NK-92 (cell line): Measurements from ENCODE around the gene MAPK1.
"Not testable (repeated sequence)": the region's sequence is repeated elsewhere in the genome, so short reads cannot be mapped to it uniquely, and the experiment has no call there.

ENCODE experiments used
- DNase-seq: peaks from one replicate; lab custom pipeline; 2025; ENCODE audit not compliant: unreplicated experiment; lab: John Stamatoyannopoulos, UW

The MAPK1 gene

DNA sequence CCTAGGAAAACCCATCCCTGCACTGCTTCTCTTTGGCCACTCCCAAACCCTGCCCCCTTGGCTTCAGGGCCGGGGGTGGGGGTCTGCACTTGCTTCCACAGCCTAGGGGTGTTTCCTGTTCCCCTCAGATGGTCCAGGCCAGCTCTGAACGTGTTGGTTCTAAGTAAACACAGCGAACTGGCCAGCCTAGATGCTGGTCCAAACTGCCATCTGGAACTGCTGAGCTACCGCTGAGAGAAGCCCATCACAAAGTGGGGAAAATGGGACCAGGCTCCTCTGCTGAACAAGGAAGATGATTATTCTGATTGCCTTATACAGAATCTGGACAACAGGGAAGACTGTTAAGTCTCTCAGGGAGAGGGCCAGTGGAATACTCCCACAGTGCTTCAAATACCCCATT lies 108.4 kb downstream of the MAPK1 start:
- DNase-seq = no peak

DNA sequence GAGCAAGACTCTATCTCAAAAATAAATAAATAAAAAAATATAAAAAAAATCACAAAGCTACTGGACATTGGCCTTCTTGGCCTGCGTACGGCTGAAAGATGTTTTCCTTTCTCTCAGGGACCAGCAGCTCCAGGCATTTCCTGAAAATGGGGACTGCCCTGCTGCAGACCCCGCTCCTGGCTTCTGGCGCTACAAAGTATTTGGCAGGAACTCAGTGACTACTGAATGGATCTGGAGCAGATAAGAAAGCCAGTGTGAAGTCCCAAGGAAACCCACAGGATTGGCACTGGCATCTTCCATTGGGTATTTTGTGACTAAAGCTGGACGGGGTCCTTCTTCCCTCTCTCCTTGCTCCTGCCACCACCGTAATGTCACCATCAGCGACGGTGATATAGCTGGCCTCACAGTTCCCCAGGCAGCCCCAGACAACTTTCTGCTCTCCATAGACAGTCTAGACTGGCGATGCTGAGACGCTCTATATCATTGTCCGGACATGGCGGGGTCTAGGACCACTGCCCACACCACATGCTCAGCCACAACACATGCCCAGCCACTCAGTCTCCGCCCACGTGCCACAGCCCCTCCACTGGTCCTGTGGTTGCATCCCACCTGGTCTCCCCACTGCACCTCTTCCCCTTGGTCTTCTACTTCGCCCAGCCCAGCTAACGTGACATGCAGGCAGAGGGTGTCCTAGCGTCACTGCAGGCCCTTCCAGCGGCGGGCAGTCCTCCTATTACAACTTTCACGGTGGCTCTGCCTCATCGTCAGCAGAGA lies 109.2 kb downstream of the MAPK1 start:
- DNase-seq = no peak

DNA sequence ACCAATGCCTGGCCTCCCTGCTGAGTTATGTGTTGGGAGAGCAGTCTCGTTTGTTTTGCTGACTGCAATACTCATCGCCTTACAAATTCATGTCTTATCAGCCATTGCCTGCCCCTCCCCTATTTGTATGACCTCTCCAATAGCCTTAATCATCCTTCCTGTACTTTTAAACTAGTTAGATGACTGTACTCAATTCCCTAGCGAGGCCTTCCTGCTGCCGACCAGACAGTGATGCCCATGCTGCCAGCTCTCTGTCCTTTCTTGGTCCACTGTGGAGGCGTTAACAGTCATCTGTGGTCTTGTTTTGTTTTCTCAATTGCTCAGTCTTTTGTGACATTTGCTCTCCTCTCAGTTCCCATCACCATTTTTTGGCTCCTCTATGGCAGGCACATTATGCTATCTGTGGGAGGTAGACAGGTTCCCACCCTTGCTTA lies 111.6 kb downstream of the MAPK1 start:
- no peak for DNase-seq

DNA sequence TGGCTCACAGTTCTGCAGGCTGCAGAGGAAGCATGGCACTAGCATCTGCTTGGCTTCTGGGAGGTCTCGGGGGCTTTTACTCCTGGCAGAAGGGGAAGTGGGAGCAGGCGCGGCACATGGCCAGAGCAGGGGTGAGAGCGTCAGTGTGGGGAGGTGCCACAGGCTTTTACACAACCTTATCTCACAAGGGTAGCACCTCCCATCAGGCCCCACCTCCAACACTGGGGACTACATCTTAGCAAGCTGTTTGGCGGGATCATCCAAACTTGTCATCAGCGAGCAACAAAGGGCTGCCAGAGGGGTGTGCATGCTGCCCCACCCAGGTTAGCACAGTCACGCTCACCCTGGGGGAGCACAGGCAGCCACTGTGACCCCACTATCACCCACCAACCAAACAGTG lies 112.9 kb downstream of the MAPK1 start:
- no peak for DNase-seq

DNA sequence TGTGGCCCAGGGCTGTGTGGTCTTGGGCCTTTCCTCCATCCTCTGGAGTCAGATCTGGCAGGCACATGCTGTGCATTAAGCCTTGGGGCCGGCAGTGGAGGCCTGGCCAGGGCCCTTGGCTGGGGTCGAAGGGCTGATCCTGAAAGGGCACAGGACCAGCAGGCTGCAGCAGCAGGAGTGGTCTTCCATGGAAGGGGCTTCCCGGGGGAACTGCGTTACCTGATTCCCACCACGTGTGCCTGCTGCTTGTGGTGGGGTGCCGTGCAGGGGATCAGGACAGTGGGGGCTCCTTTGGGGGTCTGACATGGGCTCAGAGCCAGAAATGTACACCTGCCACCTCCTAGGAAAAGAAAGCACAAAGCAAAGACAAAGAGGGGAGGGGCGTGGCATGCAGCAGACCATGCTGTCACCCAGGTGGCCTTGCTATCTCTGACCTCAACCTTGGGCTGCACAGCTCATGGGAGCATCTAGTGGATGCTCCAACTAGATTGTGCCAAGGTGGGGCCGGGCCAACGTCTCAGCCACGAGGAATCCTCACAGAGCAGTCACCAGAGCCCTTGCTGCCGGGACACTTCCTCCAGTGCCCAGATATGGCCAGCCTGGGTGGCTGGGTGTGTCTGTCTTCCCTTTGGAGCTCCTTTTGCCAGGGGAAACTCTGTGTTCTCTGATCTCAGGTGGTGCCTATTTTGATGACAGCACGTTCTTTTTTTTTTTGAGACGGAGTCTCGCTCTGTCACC lies 113.9 kb downstream of the MAPK1 start:
- no peak for DNase-seq

DNA sequence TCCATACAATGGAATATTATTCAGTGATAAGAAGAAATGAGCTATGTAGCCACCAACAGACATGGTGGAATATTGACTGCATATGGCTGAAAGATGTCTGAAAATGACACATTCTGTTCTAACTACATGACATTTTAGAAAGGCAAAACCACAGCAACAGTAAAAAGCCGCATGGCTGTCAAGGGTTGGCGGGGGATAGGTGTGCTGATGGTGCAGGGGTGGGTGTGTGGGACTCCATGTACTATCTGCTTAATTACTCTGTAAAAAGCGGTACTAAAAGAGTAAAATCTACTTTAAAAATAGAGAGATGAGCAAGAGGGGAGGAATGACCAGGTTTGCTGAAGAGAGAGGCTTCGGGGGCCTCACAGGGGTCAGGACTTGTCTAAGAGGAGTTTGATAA lies 115.2 kb downstream of the MAPK1 start:
- DNase-seq = no peak

DNA sequence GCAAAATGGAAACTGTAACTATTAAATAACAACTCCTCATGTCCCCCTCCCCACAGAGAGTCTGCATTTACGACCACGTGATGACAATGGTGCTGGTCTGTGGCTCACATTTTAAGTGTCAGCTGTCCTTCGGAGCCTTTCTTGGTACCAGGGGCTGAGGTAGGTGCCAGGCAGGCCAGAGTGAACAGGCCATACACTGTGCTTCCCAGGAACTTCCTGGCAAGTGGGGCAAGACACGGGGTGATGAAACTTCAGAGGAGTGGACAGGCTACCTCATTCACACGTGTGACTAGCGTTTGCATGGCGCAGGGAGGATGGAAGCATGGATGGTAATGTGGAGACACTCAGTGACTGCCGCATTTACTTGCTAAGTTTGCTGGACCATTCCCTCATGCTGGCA lies 121.5 kb downstream of the MAPK1 start:
- DNase-seq = no peak

DNA sequence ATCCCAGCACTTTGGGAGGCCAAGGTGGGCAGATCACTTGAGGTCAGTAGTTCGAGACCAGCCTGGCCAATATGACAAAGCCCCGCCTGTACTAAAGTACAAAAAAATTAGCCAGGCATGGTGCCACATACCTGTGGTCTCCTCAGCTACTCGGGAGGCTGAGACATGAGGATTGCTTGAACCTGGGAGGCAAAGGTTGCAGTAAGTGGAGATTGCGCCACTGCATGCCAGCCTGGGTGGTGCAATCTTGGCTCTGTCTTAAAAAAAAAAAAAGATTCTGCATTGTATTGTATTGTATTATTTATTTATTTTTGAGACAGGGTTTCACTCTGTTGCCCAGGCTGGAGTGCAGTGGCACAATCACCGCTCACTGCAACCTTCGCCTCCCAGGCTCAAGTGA lies 122.5 kb downstream of the MAPK1 start:
- DNase-seq = not testable (repeated sequence)

DNA sequence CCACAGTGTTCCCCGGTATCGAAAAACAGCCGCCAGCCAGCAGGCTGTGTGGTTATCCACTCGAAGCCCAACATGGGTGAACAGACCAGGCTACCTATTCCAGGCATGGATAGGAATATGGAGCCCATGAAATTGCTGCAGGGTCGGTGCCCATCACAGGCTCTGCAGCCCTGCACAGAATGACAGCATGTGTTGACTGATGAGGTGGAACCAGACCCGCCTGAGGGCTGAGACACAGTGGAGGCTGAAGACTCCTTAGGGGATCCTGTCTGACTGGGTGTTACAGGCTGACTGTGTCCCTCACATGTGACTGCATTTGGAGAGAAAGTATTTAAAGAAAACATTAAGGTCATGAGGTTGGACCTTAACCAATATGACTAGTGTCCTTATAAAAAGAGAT lies 125.7 kb downstream of the MAPK1 start:
- no peak for DNase-seq

DNA sequence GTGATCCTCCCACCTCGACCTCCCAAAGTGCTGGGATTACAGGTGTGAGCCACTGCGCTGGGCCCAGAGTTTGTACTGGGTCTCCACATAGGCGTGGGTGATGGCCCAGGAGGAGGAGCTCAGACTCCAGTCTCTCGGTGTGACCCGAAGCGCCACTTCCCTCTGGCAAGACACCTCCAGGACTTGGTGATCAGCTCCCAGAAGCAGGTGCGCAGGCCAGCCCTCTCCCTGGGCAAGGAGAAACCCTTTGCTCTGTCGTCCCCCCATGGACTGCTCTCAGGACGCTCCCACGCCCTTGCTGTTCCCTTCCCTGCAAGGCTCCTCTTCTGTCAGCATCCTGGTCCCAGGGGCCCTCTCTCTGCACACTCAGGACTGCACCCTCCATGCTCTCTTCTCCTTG lies 126.4 kb downstream of the MAPK1 start:
- DNase-seq = no peak

DNA sequence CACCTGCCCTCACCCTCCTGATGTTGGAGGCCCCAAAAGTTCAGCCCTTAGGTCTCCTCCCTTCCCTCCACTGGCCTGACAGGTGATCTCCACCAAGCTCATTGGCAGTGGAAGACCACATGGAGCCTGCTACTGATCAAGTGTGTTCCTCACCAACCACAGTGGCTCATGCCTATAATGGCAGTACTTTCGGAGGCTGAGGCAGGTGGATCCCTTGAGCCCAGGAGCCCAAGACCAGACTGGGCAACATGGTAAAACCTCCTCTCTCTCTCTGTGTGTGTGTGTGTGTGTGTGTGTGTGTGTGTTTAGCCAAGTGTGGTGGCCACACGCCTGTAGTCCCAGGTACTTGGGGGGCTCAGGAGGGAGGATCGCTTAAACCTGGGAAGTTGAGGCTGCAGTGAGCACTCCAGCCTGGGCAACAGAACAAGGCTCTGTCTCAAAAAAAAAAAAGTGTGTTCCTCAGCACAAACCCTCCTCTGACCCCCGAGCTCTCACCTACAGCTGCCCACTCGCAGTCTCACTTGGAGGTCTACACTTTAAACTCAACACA lies 127.5 kb downstream of the MAPK1 start:
- DNase-seq = no peak

DNA sequence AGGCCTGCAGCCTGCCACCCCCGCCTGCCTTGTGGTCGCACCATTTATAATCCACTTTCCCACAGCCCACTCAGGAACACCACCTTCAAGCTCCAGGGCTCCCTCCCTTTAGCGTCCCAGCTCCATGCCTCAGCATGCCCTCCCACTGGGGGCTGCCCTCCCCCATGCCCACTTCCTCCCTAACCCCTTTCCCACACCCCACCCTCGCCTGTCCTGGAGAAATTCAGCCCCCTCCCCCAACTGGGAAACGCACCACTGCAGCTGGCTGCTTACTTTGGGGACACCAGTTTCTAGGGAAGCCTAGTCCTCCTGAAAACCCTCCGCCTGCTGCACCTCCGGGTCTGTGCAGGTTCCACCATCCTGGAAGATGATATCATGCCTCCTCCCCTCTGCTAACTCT lies 128.5 kb downstream of the MAPK1 start:
- no peak for DNase-seq

DNA sequence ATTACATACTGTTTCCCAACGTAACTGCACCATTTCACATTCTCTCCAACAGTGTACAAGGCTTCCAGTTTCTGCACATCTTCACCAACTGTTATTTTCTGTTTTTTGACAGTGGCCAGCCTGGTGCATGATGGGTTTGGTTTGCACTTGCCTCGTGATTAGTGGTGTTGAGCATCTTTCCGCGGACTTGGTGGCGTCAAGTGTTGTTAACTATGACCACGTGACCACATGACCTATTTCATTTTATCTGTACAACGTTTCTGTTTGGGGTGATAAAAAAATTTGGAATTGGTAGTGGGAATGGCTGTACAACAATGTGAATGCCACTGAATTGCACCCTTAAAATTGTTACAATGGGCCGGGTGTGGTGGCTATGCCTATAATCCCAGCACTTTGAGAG lies 129.4 kb downstream of the MAPK1 start:
- no peak for DNase-seq

DNA sequence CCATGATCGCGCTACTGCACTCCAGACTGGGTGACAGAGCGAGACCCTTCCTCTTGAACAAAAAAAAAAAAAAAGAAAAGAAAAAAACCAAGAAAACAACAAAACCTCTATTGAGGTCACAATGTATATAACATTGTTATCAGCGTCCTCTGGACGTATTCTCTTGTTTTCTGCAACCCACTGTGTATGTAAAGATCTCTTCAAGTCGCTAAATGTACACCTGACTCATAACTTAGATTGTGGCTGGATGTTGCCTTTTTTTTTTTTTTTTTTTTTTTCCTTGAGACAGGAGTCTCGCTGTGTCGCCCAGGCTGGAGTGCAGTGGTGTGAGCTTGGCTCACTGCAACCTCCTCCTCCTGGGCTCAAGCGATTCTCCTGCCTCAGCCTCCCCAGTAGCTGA lies 130.5 kb downstream of the MAPK1 start:
- DNase-seq = no peak

DNA sequence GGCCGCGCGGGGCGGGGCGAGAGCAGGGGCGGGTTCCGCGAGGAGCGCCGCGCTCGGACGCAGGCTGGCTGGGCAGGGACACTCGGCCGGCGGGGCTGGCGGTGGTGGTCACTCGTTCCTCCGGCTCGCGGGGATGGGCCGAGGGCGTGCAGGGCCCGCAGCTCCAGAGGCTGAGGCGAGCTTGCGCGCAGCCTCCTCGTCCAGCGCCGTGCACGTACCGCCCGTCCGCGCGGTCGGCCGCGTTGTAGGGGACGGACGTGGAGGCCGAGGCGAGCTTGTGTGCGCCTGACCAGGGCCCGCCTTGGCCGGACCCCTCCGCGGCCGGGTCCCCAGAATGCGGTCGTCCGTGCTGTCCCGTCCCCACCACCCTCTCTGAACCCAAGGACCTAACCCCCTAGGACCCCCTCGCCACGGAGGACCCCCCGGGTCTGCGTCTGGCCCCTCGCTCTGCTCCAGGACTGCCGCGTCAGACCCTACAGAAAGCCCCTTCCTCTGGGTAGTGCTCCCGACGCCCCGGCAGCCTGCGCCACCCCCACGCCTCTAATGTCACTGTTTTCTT lies 131.3 kb downstream of the MAPK1 start:
- DNase-seq = no peak

DNA sequence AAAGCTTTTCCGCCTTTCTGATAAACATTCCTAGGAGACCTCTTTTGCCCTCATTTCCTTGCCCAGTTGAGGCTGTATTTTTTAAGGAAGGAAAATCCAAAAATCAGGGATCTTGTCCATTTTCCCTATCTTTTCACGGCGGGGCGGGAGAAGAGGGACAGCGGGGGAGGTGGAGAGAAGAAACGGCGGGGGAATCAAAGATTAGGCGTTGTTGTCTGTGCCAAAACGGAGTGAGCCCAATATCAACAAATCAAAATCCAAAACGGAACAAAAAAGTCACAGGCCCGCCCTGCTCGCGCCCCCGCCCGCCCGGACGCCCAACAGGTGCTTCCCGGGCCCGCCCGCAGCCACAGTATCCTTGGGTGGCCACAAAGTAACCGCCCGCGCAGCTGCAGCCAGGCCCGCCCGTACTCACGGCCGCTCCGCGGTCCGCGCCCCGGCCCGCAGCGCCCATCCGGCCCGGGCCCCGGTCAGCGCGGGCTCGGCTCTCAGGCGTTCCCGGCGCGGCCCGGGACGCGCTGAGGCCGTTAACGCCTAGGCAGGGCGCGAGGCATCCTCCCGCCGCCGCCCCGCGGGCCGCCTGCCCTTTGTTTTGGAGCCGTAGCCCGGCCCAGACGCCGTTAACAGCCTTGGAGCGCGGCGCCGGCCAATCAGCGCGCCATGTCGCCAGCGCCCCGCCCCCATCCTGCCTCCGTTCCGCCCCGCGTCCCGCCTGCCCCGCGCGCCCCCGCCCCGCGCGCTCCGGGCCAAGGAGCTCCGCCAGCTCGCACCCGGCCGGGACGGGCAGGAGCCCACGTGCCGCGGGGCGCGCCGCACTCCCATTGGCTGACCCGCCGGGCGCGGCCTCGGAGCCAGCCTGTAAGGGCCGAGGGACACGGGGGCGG lies 132.0 kb downstream of the MAPK1 start, which contains the start of gene YPEL1:
Gene YPEL1, minus strand, starts transcription at position 595 of the 884 bp plus-strand sequence. CDS start 25,050 bp downstream, outside the sequence.
- DNase-seq = peak; percentile 31

DNA sequence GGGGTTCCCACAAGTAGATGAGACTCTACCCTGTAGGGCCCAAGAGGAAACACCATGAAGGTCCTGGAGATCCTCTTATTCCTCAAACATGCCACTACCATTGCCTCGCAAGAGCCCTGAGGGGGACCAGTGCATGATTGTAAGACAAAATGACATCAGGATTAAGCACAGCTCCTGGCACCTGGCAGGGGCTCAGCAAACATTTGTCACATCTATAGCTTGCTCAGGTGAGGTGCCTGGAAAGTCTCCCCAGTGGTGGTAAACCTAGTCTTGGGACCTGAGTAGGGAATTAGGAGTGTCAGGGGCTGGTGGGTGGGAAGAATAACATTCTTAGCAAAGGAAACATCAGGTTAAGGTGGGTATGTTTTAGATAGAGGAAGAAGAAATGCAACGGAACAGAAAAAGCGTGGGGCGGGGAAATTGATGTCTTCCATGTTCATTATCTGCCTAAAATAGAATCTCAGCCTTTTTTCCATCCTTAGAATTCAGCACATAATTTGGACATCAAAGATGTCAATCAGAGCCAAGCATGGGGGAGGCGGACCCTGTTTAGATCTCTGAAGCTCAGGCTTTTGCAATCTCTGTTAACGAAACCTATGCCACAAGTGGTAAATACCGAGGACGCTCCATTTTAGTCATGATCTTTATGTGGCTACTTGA lies 132.8 kb downstream of the MAPK1 start:
- no peak for DNase-seq

DNA sequence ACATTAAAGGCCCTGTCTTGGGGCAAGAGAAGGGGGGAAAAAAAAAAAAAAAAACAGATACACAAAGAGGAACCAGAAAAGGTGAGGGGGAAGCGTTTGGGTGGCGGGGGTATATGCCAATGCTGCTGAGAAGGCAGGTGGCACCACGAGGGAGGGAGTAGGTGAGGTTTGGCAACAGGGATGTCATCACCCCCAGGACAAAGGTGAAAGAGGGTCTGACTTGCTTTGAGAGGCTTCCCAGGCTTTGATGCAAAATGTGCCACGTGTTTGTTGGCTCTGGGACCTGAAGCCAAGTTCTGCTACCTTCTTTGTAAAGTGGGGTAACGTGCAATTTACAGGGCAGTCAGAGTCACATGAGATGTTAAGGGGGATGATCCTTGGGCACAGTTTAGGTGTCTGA lies 135.9 kb downstream of the MAPK1 start:
- no peak for DNase-seq

DNA sequence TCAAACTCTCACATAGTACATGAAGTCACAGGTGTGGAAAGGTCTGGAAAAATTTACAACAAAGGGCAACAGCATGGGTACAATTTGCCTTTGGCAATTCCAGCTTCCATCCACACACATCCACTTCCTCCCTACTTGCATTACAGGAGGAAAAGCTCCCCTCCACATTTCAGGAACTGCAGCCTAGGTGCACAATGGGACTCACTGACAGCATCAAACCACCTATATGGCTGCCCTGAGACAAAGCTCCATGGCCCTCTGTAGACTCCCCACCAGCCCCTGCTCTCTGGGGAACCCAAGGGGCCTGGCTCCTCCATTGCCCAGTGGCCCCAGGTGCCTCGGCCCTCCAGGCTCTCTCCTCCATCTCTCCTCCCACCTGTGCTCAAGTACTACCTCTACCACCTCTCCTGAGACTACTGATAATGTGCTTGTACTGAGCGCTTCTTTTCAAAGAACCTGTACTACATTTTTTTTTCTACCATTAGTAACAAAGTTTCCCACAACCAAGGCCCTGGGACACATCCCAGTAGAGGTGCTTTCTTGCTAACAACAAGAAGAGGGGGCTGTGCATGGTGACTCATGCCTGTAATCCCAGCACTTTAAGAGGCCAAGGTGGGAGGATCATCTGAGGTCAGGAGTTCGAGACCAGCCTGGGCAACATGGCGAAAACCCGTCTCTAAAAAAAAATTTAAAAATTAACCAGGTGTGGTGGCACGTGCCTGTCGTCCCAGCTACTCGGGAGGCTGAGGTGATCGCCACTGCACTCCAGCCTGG lies 136.7 kb downstream of the MAPK1 start:
- DNase-seq = no peak

DNA sequence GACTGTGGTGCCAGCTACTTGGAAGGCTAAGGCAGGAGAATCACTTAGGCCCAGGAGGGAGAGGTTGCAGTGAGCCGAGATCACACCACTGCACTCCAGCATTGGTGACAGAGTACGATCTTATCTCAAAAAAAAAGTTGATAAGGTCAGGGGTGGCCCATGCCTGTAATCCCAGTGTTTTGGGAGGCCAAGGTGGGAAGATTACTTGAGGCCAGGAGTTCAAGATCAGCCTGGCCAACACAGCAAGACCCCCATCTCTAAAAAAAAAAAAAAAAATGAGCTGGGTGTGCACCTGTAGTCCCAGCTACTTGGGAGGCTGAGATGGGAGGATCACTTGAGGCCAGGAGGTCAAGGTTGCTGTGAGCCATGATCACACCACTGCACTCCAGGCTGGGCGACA lies 138.3 kb downstream of the MAPK1 start:
- DNase-seq = not testable (repeated sequence)
